Body of pancreas (tissue), 4 donors: ENCODE measurements around the gene MEGF9. TPM values are rescaled to one million over a fixed set of nuclear protein-coding genes. Genes with fewer than 3 reads are reported as not detected.
"Not testable (repeated sequence)": the region's sequence is repeated elsewhere in the genome, so short reads cannot be mapped to it uniquely, and the experiment has no call there.

ENCODE experiments used
- ATAC-seq: fragments of 150-250 bp; one replicate; pipeline ENCODE4 v1.9.1; 2016
- DNase-seq, 4 donors: peaks; one replicate each; pipeline ENCODE4 v3.0.0-alpha.2; 2019
- H3K27ac ChIP-seq, 4 donors: fragments of 200-600 bp; sonication (generic); 1 replicate in 3 of 4; 2 replicates in 1 of 4; pipeline versions ENCODE4 v1.5.1 to v1.6.1; 2016 to 2019; ENCODE audit warnings: mild to moderate bottlenecking in 1 of 4, mixed read lengths in 1 of 4, moderate library complexity in 1 of 4
- H3K27me3 ChIP-seq, 2 donors: fragments of 200-600 bp; sonication (generic); one replicate each; pipeline ENCODE4 v1.6.0; 2016; ENCODE audit warnings: mild to moderate bottlenecking in 1 of 2
- H3K36me3 ChIP-seq, 2 donors: fragments of 200-600 bp; sonication (generic); replicated peaks in 1 of 2; 2 replicates each; pipeline ENCODE4 v1.5.1; 2016; ENCODE audit warnings: low read depth in 2 of 2; ENCODE audit not compliant: insufficient read depth in 1 of 2
- H3K4me1 ChIP-seq: fragments of 200-600 bp; sonication (generic); one replicate; pipeline ENCODE4 v1.6.0; 2016
- H3K4me3 ChIP-seq, 2 donors: fragments of 200-600 bp; sonication (generic); 1 replicate in 1 of 2; 2 replicates in 1 of 2; pipeline ENCODE4 v1.5.1; 2016 to 2019
- H3K9me3 ChIP-seq, 3 donors: fragments of 200-600 bp; sonication (generic); 1 replicate in 2 of 3; 2 replicates in 1 of 3; pipeline ENCODE4 v1.5.1; 2016
- POLR2A ChIP-seq, 3 donors: fragments of 450-650 bp; IDR thresholded peaks; one replicate each; pipeline ENCODE4 v1.6.1; 2016; ENCODE audit warnings: antibody characterized with exemption in 3 of 3, mild to moderate bottlenecking in 2 of 3
- WGBS, 2 donors: methylation state at CpG; one replicate each; pipeline ENCODE4 v1.1.5; 2017; 5-methylcytosine and 5-hydroxymethylcytosine counted together
- intact Hi-C: fragments of 100-400 bp; cut with DNase I; formaldehyde crosslinking; loops from one replicate; pipeline ENCODE4 v1.15.1; 2023
- total RNA-seq, 2 donors: library from RNA; depleted of rRNA; stranded (reverse); fragments of >200 nt; gene quantifications; one replicate each; pipeline ENCODE4 v1.1.0, GENCODE V29; 2016
- TF ChIP-seq, protein P1 (sequence below), 7 experiments: fragments of 450-650 bp in 4 of 7; fragments of 200-600 bp in 3 of 7; sonication (generic) in 3 of 7; IDR thresholded peaks; one replicate each; pipeline ENCODE4 v1.5.1; 2016 to 2019; ENCODE audit warnings: antibody characterized with exemption in 7 of 7

The MEGF9 gene
- total RNA-seq, 2 donors from 2014 or later, result 9.6 to 9.9 TPM

DNA sequence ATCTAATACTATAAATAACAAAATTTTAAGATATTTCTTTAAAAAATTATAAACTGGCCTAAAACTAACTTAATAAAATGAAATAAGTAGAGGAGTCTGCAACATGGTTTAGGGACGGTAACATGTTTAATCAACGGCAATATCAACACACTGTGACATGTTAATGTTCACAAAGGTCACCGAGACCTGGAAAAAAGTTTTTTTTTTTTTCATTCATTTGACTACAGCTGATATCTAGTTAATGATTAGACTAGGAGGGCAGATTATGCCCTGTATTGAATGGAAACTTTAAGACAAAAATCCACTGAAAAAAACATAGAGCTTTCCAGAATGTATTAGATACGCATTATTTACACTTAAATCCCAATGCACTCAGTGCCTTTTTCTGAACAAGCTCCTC lies 67.3 kb downstream of the MEGF9 start:
- H3K9me3 ChIP-seq, result no peaks in the 10 kb centered on the region
- DNase-seq, result no peak
- intact Hi-C loops, result no loop called here
- H3K27ac ChIP-seq, result peak overlapping the region in 2 of 4 donors; percentile 10 to 14
- H3K4me3 ChIP-seq, result no peak overlapping the region
- peaks cover 22% of the 10 kb centered on the region for H3K4me1 ChIP-seq
- no peaks in the 10 kb centered on the region for H3K36me3 ChIP-seq
- no peaks in the 10 kb centered on the region for H3K27me3 ChIP-seq
- 19 to 21% methylated on average over 4 of the region's 4 CpGs for WGBS, 2 donors
- no peak for TF ChIP-seq POLR2A (IDR thresholded peaks at IDR 0.05)
- TF ChIP-seq, protein P1, sequence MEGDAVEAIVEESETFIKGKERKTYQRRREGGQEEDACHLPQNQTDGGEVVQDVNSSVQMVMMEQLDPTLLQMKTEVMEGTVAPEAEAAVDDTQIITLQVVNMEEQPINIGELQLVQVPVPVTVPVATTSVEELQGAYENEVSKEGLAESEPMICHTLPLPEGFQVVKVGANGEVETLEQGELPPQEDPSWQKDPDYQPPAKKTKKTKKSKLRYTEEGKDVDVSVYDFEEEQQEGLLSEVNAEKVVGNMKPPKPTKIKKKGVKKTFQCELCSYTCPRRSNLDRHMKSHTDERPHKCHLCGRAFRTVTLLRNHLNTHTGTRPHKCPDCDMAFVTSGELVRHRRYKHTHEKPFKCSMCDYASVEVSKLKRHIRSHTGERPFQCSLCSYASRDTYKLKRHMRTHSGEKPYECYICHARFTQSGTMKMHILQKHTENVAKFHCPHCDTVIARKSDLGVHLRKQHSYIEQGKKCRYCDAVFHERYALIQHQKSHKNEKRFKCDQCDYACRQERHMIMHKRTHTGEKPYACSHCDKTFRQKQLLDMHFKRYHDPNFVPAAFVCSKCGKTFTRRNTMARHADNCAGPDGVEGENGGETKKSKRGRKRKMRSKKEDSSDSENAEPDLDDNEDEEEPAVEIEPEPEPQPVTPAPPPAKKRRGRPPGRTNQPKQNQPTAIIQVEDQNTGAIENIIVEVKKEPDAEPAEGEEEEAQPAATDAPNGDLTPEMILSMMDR (IDR thresholded peaks at IDR 0.05), result no peak
- ATAC-seq, result peak; percentile 88

DNA sequence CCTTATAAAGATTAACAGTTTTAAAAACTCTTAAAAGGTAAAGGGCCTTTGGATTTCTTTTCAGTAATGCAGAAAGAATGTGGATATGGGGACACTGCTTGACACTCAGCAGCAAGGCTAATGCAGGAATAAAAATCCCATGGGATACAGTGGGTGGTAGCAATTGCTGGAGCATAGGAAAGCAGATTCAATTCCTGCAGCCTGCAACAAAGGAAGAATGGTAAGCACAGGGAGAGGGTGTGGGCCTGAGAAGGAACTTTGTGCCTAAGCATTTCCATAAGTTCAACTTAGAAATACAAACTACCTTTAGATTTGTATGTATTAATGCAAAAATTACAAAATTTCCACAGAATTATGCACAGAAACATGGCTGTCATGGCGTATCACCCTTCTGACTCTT lies 68.5 kb downstream of the MEGF9 start:
- DNase-seq (no peak), ATAC-seq (no peak)
- TF ChIP-seq, protein P1 (IDR thresholded peaks at IDR 0.05), result no peak
- no peak for TF ChIP-seq POLR2A (IDR thresholded peaks at IDR 0.05)
- Histone ChIP-seq H3K36me3 (no peaks in the 10 kb centered on the region), H3K4me3 (no peak overlapping the region), H3K4me1 (peaks cover 22% of the 10 kb centered on the region), H3K27me3 (no peaks in the 10 kb centered on the region), H3K9me3 (no peaks in the 10 kb centered on the region), H3K27ac (peak overlapping the region in 1 of 4 donors; percentile 3)
- 89 to 93% methylated on average over 1 of the region's 1 CpG for WGBS, 2 donors
- intact Hi-C loops, result no loop called here

DNA sequence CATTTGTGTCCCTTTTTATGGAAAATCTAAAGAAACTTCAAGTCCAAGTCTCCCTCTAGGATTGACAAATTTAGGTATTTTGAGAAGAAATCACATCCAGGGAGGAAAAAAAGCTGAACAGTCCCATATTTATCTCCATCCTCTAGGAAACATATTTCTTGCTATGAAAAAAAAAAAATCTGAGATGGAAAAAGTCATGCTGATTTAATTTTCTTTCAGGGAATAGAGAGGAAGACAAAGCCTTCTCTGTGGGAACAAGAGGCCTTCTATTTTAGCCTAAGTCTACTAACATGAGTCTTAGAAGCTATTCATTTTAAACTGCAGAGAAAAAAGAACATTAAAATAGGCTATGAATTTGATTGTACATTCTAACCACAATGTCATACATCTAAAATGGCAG lies 71.2 kb downstream of the MEGF9 start:
- Histone ChIP-seq H3K4me3 (no peak overlapping the region), H3K4me1 (peaks cover 19% of the 10 kb centered on the region), H3K27me3 (no peaks in the 10 kb centered on the region), H3K36me3 (no peaks in the 10 kb centered on the region), H3K9me3 (no peaks in the 10 kb centered on the region), H3K27ac (no peak overlapping the region)
- no peak for DNase-seq
- ATAC-seq, result no peak
- intact Hi-C loops, result no loop called here
- TF ChIP-seq, protein P1 (IDR thresholded peaks at IDR 0.05), result no peak
- no peak for TF ChIP-seq POLR2A (IDR thresholded peaks at IDR 0.05)

DNA sequence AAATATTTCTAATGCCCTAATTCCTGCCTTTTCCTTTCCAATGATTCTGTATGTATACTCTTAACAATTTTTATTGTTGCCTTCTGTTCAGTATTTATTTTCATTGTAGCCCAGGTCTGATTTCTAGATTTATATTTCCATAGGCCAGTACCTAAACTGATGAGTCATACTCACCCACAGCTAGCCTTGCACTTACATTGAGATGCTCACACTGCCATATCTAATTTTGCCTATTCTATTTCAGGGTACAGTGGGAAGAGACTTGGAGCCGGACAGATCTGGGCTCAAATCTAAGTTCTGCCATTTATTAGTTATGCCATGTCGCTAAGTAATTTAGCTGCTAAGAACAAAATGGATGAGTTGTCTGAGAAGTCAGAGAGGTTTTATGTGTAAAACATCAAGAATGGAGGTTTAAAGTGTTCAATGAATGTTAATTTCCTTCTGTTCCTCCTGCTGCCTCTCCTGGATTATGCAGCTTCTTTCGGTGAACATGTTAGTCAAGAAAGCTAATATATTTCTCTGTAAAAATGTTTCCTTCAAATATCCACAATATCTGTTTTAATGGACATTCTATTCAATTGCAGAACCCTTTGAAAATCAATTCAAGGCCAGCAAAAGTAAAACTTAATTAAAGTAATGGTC lies 72.0 kb downstream of the MEGF9 start:
- H3K9me3 ChIP-seq, result no peaks in the 10 kb centered on the region
- no peaks in the 10 kb centered on the region for H3K27me3 ChIP-seq
- TF ChIP-seq, protein P1 (IDR thresholded peaks at IDR 0.05), result no peak
- no peak for TF ChIP-seq POLR2A (IDR thresholded peaks at IDR 0.05)
- intact Hi-C loops, result no loop called here
- no peak overlapping the region for H3K27ac ChIP-seq
- ATAC-seq, result no peak
- H3K4me3 ChIP-seq, result no peak overlapping the region
- H3K36me3 ChIP-seq, result no peaks in the 10 kb centered on the region
- peaks cover 11% of the 10 kb centered on the region for H3K4me1 ChIP-seq
- DNase-seq, result no peak
- 90 to 92% methylated on average over 3 of the region's 3 CpGs for WGBS, 2 donors

DNA sequence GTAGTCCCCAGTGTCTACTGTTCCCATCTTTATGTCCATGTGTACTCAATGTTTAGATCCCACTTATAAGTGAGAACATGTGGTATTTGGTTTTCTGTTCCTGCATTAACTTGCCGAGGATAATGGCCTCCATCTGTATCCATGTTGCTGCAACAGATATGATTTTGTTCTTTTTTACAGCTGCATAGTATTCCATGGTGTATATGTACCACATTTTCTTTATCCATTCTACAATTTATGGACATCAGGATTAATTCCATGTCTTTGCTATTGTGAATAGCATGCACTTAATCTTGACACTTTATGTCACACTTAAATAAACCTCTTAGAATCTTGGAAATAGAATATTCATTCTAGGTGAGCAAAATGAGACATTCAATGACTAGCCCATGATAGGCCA lies 73.4 kb downstream of the MEGF9 start:
- DNase-seq, intact Hi-C loops, H3K36me3 ChIP-seq, H3K9me3 ChIP-seq, H3K27ac ChIP-seq, H3K27me3 ChIP-seq, H3K4me3 ChIP-seq, ATAC-seq, H3K4me1 ChIP-seq: not testable (repeated sequence)
- WGBS, 2 donors, result 87 to 95% methylated on average over 1 of the region's 1 CpG
